Activated CD4-positive, alpha-beta T cell treated with anti-CD3 and anti-CD28 coated beads, Interleukin-2, Interleukin-6, amounts not matched to agents 100 ng/mL and 50 ng/mL, durations not matched to agents 16 hours and 8 hours (primary cell): ENCODE measurements around the gene CORO7.
A peak's percentile ranks its signal among the peaks of the same experiment; 100 is the strongest.

Experiments
- DNase-seq: peaks from one replicate; pipeline ENCODE4 v3.0.0-alpha.2; 2020

CORO7 gene

GRCh38 chr16:4369007-4369733 lies 47.2 kb downstream of the CORO7 start:
- DNase-seq: no peak

DNA sequence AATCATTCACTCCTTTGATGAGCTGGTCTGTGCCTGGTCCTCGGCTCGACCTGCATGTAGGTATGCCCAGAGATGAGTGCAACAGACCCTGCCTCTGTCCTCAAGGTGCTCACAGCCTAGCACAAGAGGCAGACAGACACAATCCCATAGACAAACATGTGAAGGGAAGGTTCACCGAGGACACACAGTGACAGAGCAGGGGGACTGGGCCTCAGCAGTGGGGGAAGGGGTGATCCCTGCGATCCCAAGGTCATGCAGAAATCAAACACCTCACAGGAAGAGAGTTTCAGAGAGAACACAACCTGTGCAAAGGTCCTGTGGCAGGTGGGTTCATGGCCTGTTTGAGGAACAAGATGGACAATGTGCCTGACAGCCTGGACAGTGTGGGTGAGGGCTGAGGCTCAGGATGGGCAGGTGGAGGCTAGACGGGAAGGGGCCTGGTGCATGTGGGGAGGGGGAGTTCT lies 49.0 kb downstream of the CORO7 start:
- no peak for DNase-seq

DNA sequence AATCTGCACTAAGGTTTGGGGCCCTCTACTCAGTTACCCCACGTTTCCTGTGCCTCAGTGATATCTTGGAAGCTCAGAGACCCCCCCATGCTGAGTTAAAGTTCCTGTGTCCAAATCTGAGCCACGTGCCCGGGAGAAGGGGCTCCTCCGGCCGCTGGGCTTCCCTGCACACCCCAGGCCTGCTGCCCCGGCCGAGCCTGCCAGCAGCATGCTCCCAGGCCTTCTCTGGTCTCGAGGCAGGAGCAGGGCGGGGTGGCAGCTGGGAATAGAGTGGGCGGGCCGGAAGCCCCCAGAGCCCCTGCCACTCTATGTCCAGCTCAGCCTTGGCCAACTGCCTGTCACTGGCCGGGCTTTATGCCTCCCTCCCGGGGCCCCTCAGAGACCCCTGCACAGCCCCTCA lies 50.4 kb downstream of the CORO7 start:
- DNase-seq: no peak

DNA sequence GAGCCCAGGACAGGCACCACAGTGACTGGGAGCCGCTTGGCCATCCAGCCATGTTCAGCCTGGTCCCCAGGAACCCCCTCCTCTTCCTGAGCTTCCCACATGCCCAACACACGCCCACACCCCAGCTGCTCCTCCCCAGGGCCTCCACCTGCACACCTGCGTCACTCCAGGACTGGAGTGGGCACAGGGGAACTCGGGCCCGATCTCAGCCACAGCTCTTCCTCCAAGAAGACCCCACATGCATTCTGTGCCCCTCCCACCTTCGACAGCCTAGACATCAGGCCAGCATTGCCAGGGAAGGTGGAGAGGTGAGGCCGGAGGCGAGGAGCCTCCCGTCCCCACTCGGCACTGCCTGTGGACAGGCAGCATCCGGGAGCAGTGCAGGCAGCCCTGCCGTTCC lies 50.8 kb downstream of the CORO7 start:
- no peak for DNase-seq

- no peak for DNase-seq
Observed at GRCh38 chr16:4365014-4365406, 51.4 kb downstream of the CORO7 start.

GRCh38 chr16:4364196-4365013 lies 52.0 kb downstream of the CORO7 start:
- no peak for DNase-seq

- DNase-seq: no peak
Observed at GRCh38 chr16:4362476-4363135, 53.8 kb downstream of the CORO7 start.

DNA sequence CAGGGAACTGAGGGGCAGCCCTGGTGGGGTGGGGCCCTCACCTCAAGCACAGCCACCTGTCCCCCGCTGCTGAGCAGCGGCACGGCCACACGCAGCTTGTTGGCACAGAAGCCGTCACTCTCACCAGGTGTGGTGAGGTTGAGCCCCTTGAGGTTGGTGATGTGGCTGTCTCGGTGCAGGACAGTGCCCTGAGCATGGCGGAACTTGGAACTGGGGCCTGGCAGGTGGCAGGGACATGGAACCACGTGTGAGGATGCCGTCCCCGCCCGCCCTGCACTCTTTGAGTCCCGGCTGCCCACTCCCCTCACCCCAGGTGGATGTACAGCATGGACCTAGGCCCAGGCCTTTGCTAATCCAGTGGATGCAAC lies 54.5 kb downstream of the CORO7 start:
- no peak for DNase-seq

GRCh38 chr16:4361033-4361943 lies 55.1 kb downstream of the CORO7 start:
- no peak for DNase-seq

- no peak for DNase-seq
Observed at GRCh38 chr16:4360538-4361021, 55.8 kb downstream of the CORO7 start.

GRCh38 chr16:4359914-4360313 lies 56.5 kb downstream of the CORO7 start:
- DNase-seq: no peak

GRCh38 chr16:4358831-4359561 lies 57.4 kb downstream of the CORO7 start:
- peak; percentile 71 for DNase-seq

- no peak for DNase-seq
Observed at GRCh38 chr16:4358236-4358635, 58.2 kb downstream of the CORO7 start.

DNA sequence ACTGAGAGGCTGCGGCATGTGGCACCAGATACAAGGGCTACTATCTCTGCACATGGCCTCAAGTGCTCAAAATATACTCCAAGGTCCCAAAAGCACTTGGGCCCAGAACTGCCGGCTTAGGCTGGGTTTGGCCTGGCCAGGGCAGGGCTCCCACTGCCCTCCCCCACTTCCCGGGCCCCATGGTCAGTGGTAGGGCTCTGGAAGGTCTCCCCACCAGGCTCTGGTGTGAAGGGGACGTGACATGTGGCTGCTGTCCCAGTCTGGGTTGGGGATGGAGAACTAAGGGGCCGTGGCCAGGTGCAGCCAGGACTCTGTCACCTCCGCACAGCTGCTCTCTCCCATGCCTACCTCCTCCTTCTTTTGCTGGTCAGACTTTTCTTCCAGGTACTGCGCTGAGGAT lies 59.6 kb downstream of the CORO7 start:
- DNase-seq: no peak

- DNase-seq: no peak
Observed at GRCh38 chr16:4354512-4355409, 61.6 kb downstream of the CORO7 start.

DNA sequence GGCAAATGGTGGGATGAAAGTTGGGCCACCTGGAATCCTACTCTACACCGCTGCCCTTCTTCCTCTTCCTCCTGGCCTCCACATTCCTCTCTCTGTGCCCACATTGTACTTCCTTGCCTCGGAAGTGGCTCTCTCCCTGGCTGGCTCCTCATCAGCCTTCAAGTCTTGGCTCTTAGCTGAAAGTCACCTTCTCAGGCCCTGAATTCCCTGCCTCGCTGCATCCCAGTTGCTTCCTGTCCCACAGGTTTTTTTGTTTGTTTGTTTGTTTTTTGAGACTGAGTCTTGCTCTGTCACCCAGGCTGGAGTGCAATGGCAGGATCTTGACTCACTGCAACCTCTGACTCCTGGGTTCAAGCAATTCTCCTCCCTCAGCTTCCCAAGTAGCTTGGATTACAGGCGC lies 62.7 kb downstream of the CORO7 start:
- DNase-seq: no peak

GRCh38 chr16:4352843-4353242 lies 63.6 kb downstream of the CORO7 start:
- no peak for DNase-seq

- no peak for DNase-seq
Observed at GRCh38 chr16:4351880-4352279, 64.5 kb downstream of the CORO7 start.

DNA sequence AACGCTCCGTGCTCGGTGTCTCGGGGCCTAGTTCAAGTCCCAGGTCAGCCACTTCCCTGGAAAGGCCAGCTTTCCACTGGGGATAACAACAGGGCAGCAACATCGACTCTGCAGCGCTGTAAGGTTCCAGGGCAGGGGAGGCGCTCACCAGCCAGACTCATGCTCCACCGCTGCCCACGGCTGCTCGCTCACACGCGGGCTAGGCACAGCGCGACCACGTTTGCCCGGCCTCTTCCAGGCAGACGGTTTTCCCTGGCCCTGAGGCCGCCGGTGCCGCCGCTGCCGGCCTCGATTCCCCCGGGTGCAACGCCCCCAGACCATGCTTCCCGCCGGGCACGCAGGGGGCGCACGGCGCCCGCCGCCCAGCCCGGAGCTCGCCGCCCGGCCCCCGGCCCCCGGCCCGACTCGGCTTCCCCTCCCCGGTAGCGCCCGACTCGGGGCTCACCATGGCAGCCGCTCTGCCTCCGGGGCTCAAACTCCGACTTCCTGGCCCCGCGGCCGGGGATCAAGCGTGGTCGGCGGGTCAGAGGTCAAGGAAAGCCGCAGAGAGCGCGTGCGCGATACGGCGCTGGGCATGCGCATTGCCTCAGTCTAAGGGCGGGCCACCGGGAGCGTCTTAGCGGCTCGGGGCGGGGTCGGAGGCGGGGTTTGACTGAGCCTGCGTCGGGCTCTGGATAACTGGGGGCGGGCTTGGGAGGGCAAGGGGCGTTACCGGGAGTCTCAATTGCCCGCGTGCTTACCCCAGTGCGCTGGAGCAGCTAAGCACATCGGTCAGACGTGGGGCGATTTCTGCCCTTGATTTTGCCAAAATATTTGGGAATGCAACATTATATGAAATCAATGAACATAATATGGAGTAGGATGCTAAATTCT lies 65.4 kb downstream of the CORO7 start, which contains the start of gene PAM16:
Gene PAM16 (minus strand): TSS at position 535 of the 873 bp plus-strand sequence. CDS start 87 bp downstream, at position 448.
- peak; percentile 99 for DNase-seq
